PC-9 (cell line): ENCODE data around the gene RAPGEF6.

Experiments used
- EZH2 ChIP-seq: fragments of 200-600 bp; sonication (generic); IDR thresholded peaks from 2 replicates; pipeline ENCODE4 v1.8.0; 2017; ENCODE audit warnings: antibody characterized with exemption, low read depth
- TF ChIP-seq, protein P1 (sequence below): fragments of 200-600 bp; sonication (generic); conservative IDR thresholded peaks from 2 replicates; pipeline ENCODE4 v1.6.1; 2017; ENCODE audit warnings: mixed run types, antibody characterized with exemption, mild to moderate bottlenecking, moderate library complexity

DNA sequence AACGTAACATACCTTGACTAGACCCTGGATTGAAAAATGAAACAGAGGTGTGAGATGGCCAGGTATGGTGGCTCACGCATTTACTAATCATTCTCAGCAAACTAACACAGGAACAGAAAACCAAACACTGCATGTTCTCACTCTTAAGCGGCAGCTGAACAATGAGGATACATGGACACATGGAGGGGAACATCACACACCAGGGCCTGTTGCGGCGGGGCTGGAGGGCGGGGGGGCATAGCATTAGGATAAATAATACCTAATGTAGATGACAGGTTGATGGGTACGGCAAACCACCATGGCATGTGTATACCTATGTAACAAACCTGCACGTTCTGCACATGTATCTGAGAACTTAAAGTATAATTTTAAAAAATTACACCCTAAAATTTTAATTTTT is 15.9 kb downstream of the RAPGEF6 start:
- TF ChIP-seq, protein P1, sequence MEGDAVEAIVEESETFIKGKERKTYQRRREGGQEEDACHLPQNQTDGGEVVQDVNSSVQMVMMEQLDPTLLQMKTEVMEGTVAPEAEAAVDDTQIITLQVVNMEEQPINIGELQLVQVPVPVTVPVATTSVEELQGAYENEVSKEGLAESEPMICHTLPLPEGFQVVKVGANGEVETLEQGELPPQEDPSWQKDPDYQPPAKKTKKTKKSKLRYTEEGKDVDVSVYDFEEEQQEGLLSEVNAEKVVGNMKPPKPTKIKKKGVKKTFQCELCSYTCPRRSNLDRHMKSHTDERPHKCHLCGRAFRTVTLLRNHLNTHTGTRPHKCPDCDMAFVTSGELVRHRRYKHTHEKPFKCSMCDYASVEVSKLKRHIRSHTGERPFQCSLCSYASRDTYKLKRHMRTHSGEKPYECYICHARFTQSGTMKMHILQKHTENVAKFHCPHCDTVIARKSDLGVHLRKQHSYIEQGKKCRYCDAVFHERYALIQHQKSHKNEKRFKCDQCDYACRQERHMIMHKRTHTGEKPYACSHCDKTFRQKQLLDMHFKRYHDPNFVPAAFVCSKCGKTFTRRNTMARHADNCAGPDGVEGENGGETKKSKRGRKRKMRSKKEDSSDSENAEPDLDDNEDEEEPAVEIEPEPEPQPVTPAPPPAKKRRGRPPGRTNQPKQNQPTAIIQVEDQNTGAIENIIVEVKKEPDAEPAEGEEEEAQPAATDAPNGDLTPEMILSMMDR: no peak
- TF ChIP-seq EZH2: no peak
